NB4 (cell line): ENCODE data around the gene MOGAT1.

ENCODE experiments used
- CTCF ChIP-seq: IDR thresholded peaks from one replicate; pipeline ENCODE4 v1.5.1; 2012; ENCODE audit warnings: low read depth, low read length
- POLR2A ChIP-seq: IDR thresholded peaks from 2 replicates; pipeline ENCODE4 v1.6.1; 2011; ENCODE audit warnings: mild to moderate bottlenecking; ENCODE audit not compliant: insufficient read length; ENCODE audit errors: extremely low read depth

GRCh38 chr2:222743251-222743812, 71.9 kb downstream of the MOGAT1 start:
- no peak for TF ChIP-seq POLR2A
- no peak for TF ChIP-seq CTCF
